C4-2B (cell line): ENCODE measurements around the gene COIL.

Source experiments
- ZFX ChIP-seq: fragments of 450-650 bp; IDR thresholded peaks from 2 replicates; pipeline ENCODE4 v1.6.1; 2017
- TF ChIP-seq, protein P1 (sequence below): fragments of 450-650 bp; conservative IDR thresholded peaks from 2 replicates; pipeline ENCODE4 v1.5.1; 2017; ENCODE audit warnings: mild to moderate bottlenecking

DNA sequence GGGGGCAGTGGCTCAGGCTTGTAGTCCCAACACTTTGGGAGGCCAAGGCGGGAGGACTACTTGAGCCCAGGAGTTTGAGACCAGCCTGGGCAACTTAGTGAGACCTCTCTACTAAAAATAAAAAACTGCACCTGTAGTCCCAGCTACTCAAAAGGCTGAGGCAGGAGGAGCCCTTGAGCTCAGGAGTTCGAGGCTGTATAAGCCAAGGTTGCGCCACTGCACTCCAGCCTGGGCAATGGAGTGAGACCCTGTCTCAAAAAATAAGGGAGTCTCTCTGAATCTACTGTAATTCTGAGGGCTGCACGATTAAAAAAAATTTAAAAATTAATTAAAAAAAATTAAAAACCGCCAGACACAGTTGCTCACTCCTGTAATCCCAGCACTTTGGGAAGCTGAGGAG, 3.9 kb downstream of the COIL start:
- TF ChIP-seq, protein P1, sequence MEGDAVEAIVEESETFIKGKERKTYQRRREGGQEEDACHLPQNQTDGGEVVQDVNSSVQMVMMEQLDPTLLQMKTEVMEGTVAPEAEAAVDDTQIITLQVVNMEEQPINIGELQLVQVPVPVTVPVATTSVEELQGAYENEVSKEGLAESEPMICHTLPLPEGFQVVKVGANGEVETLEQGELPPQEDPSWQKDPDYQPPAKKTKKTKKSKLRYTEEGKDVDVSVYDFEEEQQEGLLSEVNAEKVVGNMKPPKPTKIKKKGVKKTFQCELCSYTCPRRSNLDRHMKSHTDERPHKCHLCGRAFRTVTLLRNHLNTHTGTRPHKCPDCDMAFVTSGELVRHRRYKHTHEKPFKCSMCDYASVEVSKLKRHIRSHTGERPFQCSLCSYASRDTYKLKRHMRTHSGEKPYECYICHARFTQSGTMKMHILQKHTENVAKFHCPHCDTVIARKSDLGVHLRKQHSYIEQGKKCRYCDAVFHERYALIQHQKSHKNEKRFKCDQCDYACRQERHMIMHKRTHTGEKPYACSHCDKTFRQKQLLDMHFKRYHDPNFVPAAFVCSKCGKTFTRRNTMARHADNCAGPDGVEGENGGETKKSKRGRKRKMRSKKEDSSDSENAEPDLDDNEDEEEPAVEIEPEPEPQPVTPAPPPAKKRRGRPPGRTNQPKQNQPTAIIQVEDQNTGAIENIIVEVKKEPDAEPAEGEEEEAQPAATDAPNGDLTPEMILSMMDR, result no peak
- TF ChIP-seq ZFX, result no peak
